ENCODE measurements around the gene CYTH3. TPM values are rescaled to one million over a fixed set of nuclear protein-coding genes. Genes with fewer than 3 reads are reported as not detected.

CYTH3 gene
- total and polyA plus RNA-seq, 12 donors, result 15.9 to 27.9 (median 20.5) TPM

DNA sequence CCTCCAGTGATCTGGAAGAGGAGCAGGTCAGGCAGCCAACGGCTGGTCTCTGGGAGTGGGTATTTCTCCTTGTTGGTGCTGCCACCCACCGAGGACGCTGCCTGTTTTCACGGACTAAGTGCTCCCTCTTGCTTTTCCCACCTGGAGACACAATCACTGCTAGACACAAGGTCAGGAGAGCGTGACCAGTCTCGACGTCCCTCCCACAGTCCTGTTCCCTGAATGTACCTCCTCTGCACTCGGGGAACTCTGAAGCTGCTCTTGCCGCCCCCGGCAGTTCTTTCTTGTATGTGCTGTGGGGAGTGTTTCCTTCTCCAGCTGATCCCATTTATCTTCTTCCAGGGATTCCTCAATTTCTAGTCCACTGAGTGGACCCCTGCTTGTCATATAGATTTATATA lies 89.4 kb downstream of the CYTH3 start:
- 85 to 90% methylated on average over 10 of the region's 10 CpGs for WGBS, 2 donors
- DNase-seq (no peak), ATAC-seq (no peak)
- peaks cover 0 to 78% (median 19%) of the 10 kb centered on the region in 9 donors for H3K36me3 ChIP-seq
- intact Hi-C loops (cut with DNase I), result no loop called here
- no peaks in the 10 kb centered on the region for H3K27me3 ChIP-seq
- H3K4me1 ChIP-seq, result peaks cover 8 to 25% (median 13%) of the 10 kb centered on the region in 9 donors
- TF ChIP-seq, protein P1, sequence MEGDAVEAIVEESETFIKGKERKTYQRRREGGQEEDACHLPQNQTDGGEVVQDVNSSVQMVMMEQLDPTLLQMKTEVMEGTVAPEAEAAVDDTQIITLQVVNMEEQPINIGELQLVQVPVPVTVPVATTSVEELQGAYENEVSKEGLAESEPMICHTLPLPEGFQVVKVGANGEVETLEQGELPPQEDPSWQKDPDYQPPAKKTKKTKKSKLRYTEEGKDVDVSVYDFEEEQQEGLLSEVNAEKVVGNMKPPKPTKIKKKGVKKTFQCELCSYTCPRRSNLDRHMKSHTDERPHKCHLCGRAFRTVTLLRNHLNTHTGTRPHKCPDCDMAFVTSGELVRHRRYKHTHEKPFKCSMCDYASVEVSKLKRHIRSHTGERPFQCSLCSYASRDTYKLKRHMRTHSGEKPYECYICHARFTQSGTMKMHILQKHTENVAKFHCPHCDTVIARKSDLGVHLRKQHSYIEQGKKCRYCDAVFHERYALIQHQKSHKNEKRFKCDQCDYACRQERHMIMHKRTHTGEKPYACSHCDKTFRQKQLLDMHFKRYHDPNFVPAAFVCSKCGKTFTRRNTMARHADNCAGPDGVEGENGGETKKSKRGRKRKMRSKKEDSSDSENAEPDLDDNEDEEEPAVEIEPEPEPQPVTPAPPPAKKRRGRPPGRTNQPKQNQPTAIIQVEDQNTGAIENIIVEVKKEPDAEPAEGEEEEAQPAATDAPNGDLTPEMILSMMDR (IDR thresholded peaks at IDR 0.05), result no peak
- no peak overlapping the region for H3K4me3 ChIP-seq
- no peaks in the 10 kb centered on the region for H3K9me3 ChIP-seq
- H3K27ac ChIP-seq, result no peak overlapping the region

GRCh38 chr7:6181136-6181535 lies 91.3 kb downstream of the CYTH3 start:
- Histone ChIP-seq H3K4me3 (no peak overlapping the region), H3K36me3 (peaks cover 0 to 77% (median 8%) of the 10 kb centered on the region in 9 donors), H3K27me3 (no peaks in the 10 kb centered on the region), H3K9me3 (no peaks in the 10 kb centered on the region), H3K27ac (no peak overlapping the region), H3K4me1 (peaks cover 9 to 43% (median 25%) of the 10 kb centered on the region in 9 donors)
- DNase-seq, result no peak
- ATAC-seq, result no peak
- TF ChIP-seq, protein P1 (IDR thresholded peaks at IDR 0.05), result no peak
- whole genome bisulfite sequencing, 2 donors, result 69 to 77% methylated on average over 1 of the region's 1 CpG
- intact Hi-C loops (cut with DNase I), result no loop called here

DNA sequence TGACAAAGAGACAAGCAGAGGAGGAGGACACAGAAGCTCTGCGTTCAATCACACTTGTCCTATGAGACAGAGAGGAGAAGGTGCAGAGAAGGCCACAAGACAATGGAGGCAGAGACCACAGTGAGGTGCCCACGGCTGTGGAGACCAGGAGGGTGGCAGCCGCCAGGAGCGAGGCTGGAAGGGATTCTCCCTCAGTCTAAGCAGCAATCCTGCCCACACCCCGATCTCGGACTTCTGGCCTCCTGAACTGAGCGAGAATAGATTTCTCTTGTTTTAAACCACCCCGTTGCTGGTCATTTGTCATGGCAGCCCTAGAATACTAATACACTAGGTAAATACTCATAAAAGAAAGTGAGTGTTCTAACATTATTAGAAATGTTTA lies 92.1 kb downstream of the CYTH3 start:
- intact Hi-C loops (cut with DNase I), result no loop called here
- ATAC-seq (peak in 1 of 8 donors; percentile 12), DNase-seq (no peak)
- no peak overlapping the region for H3K4me3 ChIP-seq
- H3K27ac ChIP-seq, result no peak overlapping the region
- H3K27me3 ChIP-seq, result no peaks in the 10 kb centered on the region
- peaks cover 0 to 74% (median 8%) of the 10 kb centered on the region in 9 donors for H3K36me3 ChIP-seq
- 95 to 98% methylated on average over 8 of the region's 8 CpGs for WGBS, 2 donors
- H3K4me1 ChIP-seq, result peaks cover 9 to 51% (median 33%) of the 10 kb centered on the region in 9 donors
- TF ChIP-seq, protein P1 (IDR thresholded peaks at IDR 0.05), result no peak
- H3K9me3 ChIP-seq, result no peaks in the 10 kb centered on the region

DNA sequence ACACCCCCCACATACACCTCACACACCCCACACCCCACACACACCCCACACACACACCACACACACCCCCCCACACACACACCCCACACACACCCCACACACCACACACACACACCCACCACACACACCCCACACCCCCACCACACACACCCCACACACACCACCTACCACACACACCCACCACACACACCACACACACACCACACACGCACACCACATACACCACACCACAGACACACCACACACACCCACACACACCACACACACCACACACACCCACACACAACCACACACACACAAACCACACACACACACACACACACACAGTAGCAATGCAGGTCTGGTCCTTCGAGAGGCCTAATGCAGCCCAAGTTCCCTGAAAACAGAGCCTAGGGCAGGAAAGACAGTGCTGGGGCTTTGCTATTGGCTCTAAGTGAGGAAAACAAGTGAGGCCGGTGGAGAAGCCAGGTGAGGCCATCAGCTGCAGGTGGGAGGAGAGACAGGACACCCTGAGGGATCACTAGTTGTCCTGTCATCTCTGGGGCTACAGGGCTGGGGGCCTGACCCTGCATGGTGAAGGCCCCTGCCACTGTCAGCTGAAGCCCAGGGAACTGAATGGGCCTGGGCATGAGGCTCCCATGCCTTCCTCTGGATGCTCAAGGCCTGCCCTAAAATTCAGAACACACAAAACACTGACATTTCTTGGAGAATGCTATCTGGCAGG lies 92.6 kb downstream of the CYTH3 start:
- 89 to 93% methylated on average over 3 of the region's 3 CpGs for WGBS, 2 donors

More for the DNA sequence above, 92.6 kb downstream of the CYTH3 start:
- no peak overlapping the region for H3K27ac ChIP-seq
- TF ChIP-seq, protein P1 (IDR thresholded peaks at IDR 0.05), result no peak
- H3K4me1 ChIP-seq, result peaks cover 9 to 57% (median 33%) of the 10 kb centered on the region in 9 donors
- no peak overlapping the region for H3K4me3 ChIP-seq
- H3K36me3 ChIP-seq, result peaks cover 0 to 74% (median 8%) of the 10 kb centered on the region in 9 donors
- no peaks in the 10 kb centered on the region for H3K9me3 ChIP-seq
- no peaks in the 10 kb centered on the region for H3K27me3 ChIP-seq
- intact Hi-C loops (cut with DNase I), result loop anchor here in 2 of 10 donors (5.0 kb wide), 1 partner anchor 93 kb away; the partner anchor contains the start of gene CYTH3 (in 2 of the 2)
- ATAC-seq (peak in 1 of 8 donors; percentile 53), DNase-seq (no peak)

All from heart right ventricle (tissue), 16 donors.